Measurements from ENCODE around the gene NKTR.

Gene NKTR

GRCh38 chr3:42612928-42613327, 12.4 kb downstream of the NKTR start:
- DNase-seq (ENCODE audit: low spot score) = no peak
- no peak for ATAC-seq (ENCODE audit: low read depth)
- H3K9me3 ChIP-seq (ENCODE audit: severe bottlenecking) = no peaks in the 10 kb centered on the region
- no peak overlapping the region for H3K27ac ChIP-seq (ENCODE audit: poor library complexity, severe bottlenecking)
- TF ChIP-seq, protein P1, sequence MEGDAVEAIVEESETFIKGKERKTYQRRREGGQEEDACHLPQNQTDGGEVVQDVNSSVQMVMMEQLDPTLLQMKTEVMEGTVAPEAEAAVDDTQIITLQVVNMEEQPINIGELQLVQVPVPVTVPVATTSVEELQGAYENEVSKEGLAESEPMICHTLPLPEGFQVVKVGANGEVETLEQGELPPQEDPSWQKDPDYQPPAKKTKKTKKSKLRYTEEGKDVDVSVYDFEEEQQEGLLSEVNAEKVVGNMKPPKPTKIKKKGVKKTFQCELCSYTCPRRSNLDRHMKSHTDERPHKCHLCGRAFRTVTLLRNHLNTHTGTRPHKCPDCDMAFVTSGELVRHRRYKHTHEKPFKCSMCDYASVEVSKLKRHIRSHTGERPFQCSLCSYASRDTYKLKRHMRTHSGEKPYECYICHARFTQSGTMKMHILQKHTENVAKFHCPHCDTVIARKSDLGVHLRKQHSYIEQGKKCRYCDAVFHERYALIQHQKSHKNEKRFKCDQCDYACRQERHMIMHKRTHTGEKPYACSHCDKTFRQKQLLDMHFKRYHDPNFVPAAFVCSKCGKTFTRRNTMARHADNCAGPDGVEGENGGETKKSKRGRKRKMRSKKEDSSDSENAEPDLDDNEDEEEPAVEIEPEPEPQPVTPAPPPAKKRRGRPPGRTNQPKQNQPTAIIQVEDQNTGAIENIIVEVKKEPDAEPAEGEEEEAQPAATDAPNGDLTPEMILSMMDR (IDR thresholded peaks at IDR 0.05; ENCODE audit: poor library complexity, severe bottlenecking) = no peak
- H3K4me1 ChIP-seq (ENCODE audit: insufficient read depth, poor library complexity, severe bottlenecking) = peaks cover 13% of the 10 kb centered on the region
- H3K4me3 ChIP-seq (ENCODE audit: severe bottlenecking) = no peak overlapping the region
- no peaks in the 10 kb centered on the region for H3K27me3 ChIP-seq (ENCODE audit: insufficient read depth, poor library complexity, severe bottlenecking)
- peaks cover 53% of the 10 kb centered on the region for H3K36me3 ChIP-seq (ENCODE audit: low read depth)

GRCh38 chr3:42613462-42613861, 13.0 kb downstream of the NKTR start:
- DNase-seq (ENCODE audit: low spot score) (no peak), ATAC-seq (ENCODE audit: low read depth) (no peak)
- Histone ChIP-seq H3K9me3 (ENCODE audit: severe bottlenecking) (no peaks in the 10 kb centered on the region), H3K27me3 (ENCODE audit: insufficient read depth, poor library complexity, severe bottlenecking) (no peaks in the 10 kb centered on the region), H3K4me1 (ENCODE audit: insufficient read depth, poor library complexity, severe bottlenecking) (peaks cover 13% of the 10 kb centered on the region), H3K27ac (ENCODE audit: poor library complexity, severe bottlenecking) (no peak overlapping the region), H3K4me3 (ENCODE audit: severe bottlenecking) (no peak overlapping the region), H3K36me3 (ENCODE audit: low read depth) (peaks cover 50% of the 10 kb centered on the region)
- TF ChIP-seq, protein P1 (IDR thresholded peaks at IDR 0.05; ENCODE audit: poor library complexity, severe bottlenecking) = peak; percentile 45

DNA sequence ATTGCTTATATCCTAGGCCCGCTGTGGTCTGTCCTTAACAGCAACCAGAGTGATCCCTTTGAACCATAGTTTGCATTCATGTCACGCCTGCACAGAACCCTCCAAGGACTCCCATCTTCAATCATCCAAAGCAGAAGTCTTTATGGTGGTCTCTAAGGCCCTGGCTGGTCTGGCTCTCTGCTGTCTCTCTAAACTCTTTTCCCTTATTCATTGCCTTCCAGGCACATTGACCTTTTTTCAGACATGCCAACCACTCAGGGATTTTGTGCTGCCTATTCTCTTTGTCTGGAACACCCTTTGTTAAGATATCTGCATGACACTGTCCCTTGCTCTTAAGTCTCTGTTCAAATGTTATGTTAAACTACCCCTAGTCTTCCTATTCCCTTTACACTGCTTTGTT, 31.1 kb downstream of the NKTR start:
- Histone ChIP-seq H3K4me3 (ENCODE audit: severe bottlenecking) (no peak overlapping the region), H3K27ac (ENCODE audit: poor library complexity, severe bottlenecking) (no peak overlapping the region), H3K4me1 (ENCODE audit: insufficient read depth, poor library complexity, severe bottlenecking) (no peaks in the 10 kb centered on the region), H3K36me3 (ENCODE audit: low read depth) (peaks cover 96% of the 10 kb centered on the region), H3K9me3 (ENCODE audit: severe bottlenecking) (no peaks in the 10 kb centered on the region), H3K27me3 (ENCODE audit: insufficient read depth, poor library complexity, severe bottlenecking) (no peaks in the 10 kb centered on the region)
- TF ChIP-seq, protein P1 (IDR thresholded peaks at IDR 0.05; ENCODE audit: poor library complexity, severe bottlenecking) = no peak
- no peak for ATAC-seq (ENCODE audit: low read depth)
- no peak for DNase-seq (ENCODE audit: low spot score)

DNA sequence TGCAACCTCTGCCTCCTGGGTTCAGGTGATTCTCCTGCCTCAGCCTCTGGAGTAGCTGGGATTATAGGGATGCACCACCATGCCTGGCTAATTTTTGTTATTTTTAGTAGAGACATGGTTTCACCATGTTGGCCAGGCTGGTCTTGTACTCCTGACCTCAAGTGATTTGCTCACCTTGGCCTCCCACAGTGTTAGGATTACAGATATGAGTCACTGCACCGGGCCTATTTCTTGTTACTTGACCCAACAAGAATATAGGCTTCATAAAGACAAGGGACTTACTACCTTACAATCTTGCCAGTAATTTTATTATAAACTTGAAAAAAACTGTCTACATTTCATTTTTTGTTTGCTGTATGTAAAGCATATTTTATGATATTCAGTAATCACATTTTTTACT, 31.7 kb downstream of the NKTR start:
- no peak overlapping the region for H3K4me3 ChIP-seq (ENCODE audit: severe bottlenecking)
- no peak for DNase-seq (ENCODE audit: low spot score)
- no peaks in the 10 kb centered on the region for H3K9me3 ChIP-seq (ENCODE audit: severe bottlenecking)
- no peak overlapping the region for H3K27ac ChIP-seq (ENCODE audit: poor library complexity, severe bottlenecking)
- H3K27me3 ChIP-seq (ENCODE audit: insufficient read depth, poor library complexity, severe bottlenecking) = no peaks in the 10 kb centered on the region
- H3K4me1 ChIP-seq (ENCODE audit: insufficient read depth, poor library complexity, severe bottlenecking) = no peaks in the 10 kb centered on the region
- H3K36me3 ChIP-seq (ENCODE audit: low read depth) = peaks cover 99% of the 10 kb centered on the region
- TF ChIP-seq, protein P1 (IDR thresholded peaks at IDR 0.05; ENCODE audit: poor library complexity, severe bottlenecking) = no peak
- no peak for ATAC-seq (ENCODE audit: low read depth)

- Histone ChIP-seq H3K9me3 (ENCODE audit: severe bottlenecking) (no peaks in the 10 kb centered on the region), H3K36me3 (ENCODE audit: low read depth) (peaks cover 99% of the 10 kb centered on the region), H3K27ac (ENCODE audit: poor library complexity, severe bottlenecking) (no peak overlapping the region), H3K4me1 (ENCODE audit: insufficient read depth, poor library complexity, severe bottlenecking) (no peaks in the 10 kb centered on the region), H3K27me3 (ENCODE audit: insufficient read depth, poor library complexity, severe bottlenecking) (no peaks in the 10 kb centered on the region), H3K4me3 (ENCODE audit: severe bottlenecking) (no peak overlapping the region)
- DNase-seq (ENCODE audit: low spot score) (no peak), ATAC-seq (ENCODE audit: low read depth) (no peak)
- TF ChIP-seq, protein P1 (IDR thresholded peaks at IDR 0.05; ENCODE audit: poor library complexity, severe bottlenecking) = no peak
These were observed 33.1 kb downstream of the NKTR start for GRCh38 chr3:42633544-42633943.

All from RWPE2 (cell line).